Fibroblast of the conjunctiva (primary cell): Measurements from ENCODE around the gene SUZ12.
"Not testable (repeated sequence)": the region's sequence is repeated elsewhere in the genome, so short reads cannot be mapped to it uniquely, and the experiment has no call there.

Experiments used
- DNase-seq: peaks from one replicate; pipeline ENCODE4 v3.0.0-alpha.2; 2010; ENCODE audit warnings: low read depth

SUZ12 gene

DNA sequence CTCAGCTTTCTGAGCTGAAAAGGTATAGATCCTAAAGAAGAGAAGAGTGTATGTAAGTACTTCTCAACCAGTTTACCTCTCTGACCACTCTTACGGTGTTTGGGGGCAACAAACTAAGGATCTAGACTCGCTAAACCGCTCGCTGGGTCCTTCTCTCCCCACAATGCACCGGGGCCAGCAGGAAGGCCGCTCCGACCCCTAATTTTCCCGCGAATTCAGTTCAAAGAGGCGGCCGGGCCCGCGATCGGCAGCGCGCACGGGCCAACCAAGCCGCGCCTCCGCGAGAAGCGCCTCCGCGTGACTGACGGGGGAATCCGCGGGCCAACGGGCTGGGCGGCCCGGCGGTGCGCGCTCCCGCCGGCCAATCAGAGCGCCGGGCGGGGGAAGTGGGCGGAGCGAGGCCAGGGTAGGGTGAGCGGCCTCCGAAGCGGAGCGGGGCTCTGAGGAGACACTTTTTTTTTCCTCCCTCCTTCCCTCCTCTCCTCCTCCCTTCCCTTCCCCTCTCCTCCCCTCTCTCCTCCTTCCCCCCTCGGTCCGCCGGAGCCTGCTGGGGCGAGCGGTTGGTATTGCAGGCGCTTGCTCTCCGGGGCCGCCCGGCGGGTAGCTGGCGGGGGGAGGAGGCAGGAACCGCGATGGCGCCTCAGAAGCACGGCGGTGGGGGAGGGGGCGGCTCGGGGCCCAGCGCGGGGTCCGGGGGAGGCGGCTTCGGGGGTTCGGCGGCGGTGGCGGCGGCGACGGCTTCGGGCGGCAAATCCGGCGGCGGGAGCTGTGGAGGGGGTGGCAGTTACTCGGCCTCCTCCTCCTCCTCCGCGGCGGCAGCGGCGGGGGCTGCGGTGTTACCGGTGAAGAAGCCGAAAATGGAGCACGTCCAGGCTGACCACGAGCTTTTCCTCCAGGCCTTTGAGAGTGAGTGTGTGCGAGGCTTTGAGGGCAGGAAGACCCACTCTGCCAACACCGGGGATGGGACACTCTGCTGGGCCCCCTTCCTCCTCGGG lies at the start of gene SUZ12:
Gene SUZ12 (plus strand): TSS at position 393 of the 995 bp plus-strand sequence. CDS start 240 bp downstream, at position 633.
- DNase-seq = peak; percentile 79

DNA sequence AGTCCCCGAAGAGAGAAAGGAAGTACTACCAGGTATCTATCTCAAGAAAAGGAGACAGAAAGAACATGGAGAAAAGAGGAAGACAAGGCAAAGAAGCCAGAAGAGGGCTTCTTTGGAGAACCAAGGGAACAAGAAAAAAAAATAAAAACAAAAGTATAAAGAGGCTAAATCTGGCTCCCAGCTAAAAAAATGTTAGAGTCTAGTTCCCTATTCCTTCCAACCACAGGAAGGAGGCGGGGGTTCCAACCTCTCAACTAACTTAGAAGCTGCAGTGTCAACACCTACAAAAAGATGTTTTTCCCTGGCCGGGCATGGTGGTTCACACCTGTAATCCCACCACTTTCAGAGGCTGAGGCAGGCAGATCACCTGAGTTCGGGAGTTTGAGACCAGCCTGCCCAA lies 48.7 kb upstream of the SUZ12 start:
- DNase-seq = no peak

DNA sequence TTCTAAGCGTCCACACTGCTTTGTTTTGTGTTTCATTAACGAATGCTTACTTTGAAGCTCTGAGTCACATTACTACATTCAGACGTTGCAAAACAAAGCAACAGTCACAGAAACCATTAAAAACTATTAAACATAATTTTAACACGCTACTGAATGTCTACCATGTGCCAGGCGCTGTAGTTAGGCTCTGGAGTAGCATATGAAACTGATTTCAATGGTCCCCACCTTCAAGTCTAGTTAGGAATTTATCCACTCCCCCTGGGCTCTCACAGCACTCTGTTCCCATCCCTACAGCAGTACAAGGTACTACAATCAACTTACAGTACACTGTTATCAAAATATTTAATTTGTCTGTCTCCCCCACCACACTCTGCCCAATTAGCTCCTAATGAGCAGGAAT lies 35.9 kb upstream of the SUZ12 start:
- DNase-seq = no peak

DNA sequence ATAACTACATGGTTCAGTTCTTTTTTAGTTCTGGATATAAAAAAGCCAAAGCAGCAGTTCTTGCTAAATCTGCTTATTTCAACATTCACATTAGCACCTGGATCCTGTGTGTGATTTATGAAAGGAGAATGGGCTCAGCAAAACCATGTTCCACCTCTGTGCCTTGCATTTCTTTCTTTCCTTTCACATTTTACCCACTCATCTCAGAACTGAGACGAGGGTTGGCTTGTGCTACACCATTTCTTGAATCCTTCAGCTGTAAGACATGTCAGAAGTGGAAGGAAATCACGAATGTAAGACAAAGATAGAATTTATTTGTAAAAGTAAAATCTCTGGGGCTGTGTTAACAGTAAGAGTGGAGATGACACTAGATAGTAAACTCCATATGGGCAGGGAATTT lies 34.1 kb upstream of the SUZ12 start:
- no peak for DNase-seq

DNA sequence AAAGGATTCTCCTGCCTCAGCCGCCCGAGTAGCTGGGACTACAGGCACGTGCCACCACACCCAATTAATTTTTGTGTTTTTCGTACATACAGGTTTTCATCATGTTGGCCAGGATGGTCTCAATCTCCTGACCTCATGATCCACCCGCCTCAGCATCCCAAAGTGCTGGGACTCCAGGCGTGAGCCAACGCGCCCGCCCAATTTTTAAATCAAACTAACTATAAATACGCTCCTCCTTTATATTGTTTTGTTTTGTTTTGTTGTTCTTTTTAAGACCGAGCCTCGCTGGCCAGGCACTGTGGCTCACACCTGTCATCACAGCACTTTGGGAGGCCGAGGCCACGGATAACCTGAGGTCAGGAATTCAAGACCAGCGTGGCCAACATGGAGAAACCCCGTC lies 33.4 kb upstream of the SUZ12 start:
- DNase-seq = no peak

DNA sequence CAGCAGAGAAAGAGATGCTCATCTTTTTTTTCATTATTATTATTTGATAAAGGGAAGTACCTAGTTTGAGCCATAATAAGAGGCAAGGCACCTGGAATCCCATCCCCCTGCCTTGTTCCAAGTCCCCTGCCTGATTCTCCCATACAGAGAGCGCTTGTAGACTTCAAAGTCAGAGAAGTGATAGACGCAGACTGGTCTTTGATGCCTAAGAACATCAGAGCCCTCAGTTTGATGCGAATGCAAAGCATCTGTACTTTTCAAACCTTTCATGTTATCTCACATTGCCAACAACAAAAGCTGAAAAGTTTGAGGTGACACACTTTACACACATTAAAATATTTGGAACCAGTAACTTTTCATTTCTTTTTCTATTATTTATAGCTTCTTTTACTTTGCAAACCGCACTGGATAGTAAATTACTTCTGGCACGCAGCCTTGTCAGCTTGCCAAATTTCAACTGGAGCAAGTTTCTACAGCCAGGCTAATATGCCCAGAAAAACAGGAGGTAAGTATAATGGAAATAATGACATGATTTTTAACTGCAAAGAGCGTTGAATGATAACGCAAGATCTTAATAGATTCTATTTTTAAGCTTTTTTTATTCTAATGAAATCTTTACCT lies 29.4 kb upstream of the SUZ12 start:
- DNase-seq = peak; percentile 22

DNA sequence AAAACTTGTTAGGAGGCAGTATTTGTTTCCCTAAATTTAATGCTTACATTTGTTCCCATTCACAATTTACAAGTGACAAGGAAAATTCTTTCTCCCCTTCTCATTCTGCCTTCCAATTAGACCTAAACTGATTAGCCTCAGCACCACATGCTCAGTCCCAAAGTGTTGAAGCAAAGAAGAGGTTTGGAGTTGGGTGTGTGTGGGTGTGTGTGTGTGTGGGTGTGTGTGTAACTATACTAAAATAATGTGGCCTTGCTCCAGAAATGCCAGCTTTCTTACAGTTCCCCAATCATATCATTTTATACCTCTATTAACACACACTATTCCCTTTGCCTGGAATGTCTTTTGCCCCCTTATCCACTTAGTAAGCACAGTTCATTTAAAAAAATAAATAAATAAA lies 28.4 kb upstream of the SUZ12 start:
- no peak for DNase-seq

DNA sequence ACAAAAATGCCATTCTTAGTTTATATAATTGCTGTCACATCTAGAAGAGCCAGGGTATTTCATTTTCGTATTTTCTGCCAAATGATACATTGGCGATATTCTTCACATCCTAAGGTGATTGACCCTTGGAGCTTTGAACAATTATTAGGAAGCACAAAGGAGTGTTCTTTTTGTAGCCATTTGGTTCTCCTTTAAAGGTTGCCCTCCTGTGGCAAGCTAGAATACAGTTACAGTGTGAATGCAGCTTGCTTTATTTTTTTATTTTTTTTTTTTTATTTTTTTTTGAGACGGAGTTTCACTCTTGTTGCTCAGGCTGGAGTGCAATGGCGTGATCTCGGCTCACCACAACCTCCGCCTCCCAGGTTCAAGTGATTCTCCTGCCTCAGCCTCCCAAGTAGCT lies 24.1 kb upstream of the SUZ12 start:
- DNase-seq = not testable (repeated sequence)

DNA sequence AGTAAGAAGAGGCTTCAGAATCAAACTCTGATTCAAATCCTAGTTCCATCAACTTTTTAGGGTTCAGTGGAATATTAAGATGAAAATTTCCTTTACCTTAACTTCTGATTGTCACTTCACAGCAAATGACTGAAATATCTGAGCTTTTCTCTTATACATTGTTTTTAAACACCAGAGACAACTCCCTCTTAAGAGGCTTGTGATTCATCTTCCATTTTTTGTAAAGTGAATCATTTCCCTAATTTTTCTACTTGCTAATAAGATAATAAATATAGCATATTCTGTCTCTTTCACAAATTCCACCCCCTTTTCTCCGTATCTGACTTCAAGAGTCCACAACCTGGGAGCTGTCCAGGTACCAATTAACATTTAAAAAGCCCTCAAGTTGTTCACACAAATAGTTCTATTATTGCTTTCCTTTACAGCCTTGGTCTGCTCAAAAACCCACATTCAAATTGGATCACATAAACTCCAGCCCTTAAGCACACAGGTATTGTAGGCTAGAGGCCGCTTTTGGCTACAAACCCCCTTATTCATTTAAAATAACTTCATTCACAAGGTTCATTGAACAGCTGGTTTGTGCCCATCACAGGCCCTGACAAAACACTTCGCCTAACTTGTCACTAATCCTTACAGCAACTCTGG lies 21.2 kb upstream of the SUZ12 start:
- no peak for DNase-seq

DNA sequence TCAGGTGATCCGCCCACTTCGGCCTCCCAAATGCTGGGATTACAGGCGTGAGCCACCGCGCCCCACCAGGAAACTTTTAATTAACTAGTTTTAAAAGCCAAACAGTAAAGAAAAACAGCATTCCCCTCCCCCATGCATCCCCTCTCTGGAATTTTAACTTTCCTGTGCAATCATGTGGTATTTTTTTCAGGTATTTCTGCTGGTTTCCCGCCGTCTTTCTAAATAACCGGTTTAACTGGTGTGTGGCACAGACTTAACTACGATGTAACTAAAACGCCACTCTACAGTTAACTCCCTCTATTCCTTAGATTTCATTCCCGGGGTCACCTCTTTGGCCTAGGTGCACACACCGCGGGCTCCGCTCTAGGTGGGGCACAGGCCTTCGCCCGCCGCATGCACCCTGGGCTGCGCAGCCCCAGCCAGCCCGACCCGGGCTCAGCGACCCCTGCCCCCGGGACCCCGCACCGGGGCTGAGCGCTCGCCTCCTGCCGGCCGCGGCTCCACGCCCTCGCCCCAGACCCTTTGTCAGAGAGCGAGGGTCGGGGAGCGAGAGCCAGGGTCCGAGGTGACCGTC lies 20.2 kb upstream of the SUZ12 start:
- no peak for DNase-seq

DNA sequence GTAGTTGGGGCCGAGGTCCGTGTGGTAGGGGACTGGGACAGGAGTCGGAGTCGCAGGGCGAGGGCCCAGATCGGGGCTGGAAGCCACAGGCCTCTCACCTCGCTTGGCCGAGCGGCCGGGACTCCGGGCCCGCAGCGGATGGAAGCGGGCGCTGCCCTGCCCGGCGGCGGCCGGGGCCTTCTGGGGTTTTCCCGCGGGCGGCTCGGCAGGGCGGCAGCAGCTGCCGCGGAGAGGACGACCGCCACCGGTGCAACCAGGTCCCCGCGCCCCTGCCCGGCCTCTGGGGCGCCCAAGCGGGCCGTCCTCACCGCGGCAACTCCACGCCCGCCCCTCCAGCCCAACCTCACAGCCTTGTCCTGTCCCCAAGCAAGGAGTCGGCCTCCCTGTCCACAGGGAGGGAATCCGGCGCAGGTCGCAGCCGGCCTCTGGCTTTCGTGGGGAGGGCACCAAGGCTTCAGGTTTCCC lies 19.7 kb upstream of the SUZ12 start:
- DNase-seq = no peak

DNA sequence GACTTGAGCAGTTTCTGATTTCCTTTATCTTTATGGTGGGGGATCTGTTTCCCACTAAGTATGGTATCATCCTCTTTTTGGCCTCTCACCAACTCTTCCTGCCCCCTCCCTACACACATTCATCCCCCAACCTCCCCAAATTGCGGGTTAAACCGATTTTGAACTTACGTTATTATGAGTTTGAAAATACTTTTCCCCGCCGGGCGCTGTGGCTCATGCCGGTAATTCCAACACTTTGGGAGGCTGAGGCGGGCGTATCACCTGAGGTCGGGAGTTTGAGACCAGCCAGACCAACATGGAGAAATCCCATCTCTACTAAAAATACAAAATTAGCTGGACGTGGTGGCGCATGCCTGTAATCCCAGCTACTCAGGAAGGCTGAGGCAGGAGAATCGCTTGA lies 19.1 kb upstream of the SUZ12 start:
- not testable (repeated sequence) for DNase-seq

DNA sequence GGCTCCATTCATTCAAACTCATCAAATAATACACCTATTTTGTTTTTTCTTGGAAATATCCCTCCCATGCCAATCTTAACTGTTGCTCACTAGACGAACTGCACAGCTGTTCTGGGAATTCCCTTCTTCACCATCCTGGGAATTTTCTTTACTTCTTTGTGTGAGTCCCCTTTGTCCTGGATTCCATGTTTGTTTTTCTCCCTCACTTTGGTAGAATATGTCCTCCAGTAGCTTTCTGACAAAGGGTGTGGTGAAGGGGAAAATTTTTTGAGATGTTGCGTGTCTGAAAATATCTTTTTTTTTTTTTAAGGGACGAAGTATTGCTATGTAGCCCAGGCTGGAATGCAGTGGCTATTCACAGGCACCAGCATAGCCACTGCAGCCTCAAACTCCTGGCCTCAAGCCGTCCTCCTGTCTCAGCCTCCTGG lies 18.1 kb upstream of the SUZ12 start:
- DNase-seq = no peak

DNA sequence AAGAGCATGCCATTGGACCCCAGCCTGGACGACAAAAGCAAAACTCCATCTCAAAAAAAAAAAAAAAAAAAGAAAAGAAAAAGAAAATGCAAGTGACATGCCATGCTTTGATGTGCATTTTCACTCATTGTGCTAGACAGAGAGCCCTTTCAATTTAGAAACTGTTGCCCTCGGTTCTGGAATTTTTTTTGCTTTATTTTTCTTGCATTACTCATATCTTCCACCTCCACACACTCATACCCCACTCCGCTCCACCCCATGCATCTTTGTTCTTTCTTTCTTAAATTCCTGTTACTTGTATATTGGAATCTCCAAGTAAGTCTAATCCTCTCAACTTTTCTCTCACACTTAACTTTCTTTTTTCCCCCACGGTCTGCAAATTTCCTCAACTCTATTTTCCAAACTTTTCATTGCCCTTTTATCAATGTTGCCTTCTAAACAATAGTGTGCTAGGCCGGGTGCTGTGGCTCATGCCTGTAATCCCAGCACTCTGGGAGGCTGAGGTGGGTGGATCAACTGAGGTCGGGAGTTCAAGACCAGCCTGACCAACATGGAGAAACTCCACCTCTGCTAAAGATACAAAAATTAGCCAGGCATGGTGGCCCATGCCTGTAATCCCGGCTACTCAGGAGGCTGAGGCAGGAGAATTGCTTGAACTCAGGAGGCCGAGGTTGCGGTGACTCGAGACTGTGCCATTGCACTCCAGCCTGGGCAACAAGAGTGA lies 16.8 kb upstream of the SUZ12 start:
- DNase-seq = no peak

DNA sequence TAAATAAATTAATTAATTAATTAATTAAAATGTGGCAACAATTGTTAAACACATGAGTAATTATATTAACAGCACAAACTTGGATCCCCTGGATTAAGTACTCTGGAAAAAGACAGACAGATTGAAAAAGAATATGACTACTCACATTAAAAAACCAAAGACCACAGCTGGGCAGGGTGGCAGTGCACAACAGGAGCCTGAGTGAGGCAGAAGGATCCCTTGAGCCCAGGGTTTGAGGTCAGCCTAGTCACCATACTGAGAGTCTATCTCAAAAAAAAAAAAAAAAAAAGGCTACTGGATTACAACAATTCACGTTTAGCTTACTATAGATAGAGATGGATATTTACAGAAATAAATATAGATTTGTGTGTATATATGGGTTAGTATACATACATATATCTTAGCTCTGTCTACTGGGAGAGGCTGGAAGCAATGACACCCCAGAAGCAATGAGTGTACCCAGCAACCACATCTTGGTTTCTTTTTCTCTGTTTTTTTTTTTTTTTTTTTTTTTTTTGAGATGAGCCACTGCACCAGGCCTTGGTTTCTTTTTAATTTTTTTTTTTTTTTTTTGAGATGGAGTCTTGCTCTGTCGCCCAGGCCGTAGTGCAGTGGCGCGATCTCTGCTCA lies 10.6 kb upstream of the SUZ12 start:
- DNase-seq = no peak

DNA sequence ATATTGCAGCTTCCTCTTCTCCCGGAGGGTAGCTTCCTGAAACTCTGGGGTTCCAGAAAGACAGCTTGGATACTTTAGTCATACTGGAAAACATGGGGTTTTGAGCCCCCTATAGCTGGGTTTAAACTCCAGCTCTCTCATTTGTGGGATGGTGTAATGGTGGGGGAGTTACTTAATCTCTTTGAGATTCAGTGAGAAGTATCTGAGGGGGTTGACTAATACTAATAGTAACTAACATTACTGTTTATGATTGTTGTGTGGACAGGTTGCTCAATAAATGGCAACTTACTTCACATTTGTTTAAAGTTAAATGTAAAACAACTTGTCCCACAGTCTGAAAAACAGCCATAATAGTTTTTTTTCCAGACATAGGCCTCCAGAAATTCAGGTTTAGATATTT lies 5.1 kb upstream of the SUZ12 start:
- no peak for DNase-seq

DNA sequence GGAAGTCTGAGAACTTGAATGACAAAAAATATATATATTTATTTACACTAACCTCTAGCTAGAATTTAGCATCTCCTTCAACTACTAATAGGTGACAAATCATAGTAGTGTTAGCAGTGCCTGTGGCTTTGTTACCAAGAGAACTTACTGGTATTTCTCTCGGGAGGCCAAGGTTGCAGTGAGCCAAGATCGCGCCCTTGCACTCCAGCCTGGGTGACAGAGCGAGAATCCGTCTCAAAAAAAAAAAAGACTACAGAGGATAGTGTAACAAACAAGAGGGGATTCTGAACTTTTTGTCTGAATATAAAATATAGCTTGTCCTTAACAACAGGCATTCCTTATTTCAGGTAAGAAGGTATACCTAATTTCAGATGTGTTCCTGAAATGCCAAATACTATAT lies 1.3 kb upstream of the SUZ12 start:
- DNase-seq = no peak

DNA sequence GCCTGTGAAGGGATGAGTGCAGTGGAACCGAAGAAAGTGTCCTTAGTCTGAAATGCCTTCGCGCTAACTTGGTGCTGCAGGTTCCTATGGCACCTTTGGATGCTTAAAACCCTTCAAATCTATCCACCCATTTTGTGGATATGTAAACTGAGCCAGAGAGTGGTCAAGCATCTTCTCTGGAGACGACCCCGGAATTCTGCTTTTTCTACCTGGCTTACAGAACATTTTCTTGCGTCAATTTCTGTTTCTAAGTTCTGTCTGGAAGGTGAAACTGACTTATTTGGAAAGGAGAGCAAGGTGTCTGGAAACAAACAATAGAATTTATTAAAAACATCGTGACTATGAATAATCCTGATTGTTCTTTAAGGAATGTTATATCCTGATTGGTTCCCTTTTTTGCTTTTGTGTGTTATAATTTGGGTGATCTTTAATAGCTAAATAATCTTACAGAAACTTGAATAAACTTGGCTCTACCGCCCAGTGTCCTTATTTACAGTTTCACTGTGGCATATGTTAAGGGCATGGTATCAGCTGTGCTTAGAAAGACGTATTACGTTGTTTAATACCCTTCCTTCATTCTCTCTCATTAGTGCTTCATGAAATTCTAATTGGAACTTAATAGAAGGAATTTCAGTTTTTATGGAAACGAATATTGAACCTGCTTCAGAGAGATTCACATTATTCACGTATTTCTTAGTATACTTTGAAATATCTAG lies 1.3 kb downstream of the SUZ12 start:
- not testable (repeated sequence) for DNase-seq

DNA sequence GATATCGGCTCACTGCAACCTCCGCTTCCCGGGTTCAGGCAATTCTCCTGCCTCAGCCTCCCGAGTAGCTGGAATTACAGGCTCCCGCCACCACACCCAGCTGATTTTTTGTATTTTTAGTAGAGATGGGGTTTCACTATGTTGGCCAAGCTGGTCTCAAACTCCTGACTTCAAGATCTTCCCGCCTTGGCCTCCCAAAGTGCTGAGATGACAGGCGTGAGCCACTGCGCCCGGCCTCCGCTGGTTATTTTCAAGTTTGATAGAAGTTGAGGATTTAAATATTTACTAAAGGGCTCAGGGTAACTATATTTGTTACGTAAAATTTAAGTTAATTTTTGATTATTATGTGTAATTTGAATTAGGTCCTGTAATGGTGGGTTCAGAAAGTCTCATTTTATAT lies 5.1 kb downstream of the SUZ12 start:
- DNase-seq = not testable (repeated sequence)

DNA sequence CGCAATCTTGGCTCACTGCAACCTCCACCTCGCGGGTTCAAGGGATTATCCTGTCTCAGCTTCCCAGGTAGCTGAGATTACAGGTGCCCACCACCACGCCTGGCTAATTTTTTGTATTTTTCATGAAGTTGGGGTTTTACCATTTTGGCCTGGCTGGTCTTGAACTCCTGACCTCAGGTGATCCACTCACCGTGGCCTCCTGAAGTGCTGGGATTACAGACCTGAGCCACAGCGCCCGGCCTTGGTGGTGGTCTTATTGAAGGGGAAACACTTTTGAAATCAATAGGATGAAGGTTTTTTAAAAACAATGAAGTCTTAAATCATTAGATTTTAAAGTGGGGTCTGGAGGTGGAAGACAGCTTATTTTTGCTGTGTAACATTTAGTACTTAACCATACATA lies 5.6 kb downstream of the SUZ12 start:
- DNase-seq = not testable (repeated sequence)

DNA sequence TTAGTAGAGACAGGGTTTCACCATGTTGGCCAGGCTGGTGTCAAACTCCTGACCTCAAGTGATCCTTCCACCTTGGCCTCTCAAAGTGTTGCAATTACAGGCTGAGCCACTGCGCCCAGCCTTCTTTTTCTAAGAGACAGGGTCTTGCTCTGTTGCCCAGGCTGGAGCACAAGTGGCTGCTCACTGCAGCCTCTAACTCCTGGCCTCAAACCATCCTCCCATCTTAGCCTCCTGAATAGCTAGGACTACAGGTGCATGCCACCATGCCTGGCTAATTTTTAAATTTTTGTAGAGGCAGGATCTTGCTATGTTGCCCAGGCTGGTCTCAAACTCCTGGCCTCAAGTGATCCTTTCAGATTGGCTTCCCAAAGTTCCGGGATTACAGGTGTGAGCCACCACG lies 15.1 kb downstream of the SUZ12 start:
- DNase-seq = not testable (repeated sequence)
